AG09319 (cell line): Measurements from ENCODE around the gene MLLT3.

Experiments
- DNase-seq: peaks from one replicate; pipeline ENCODE4 v3.0.0-alpha.2; 2010; ENCODE audit warnings: low read depth; ENCODE audit errors: extremely low read depth
- TF ChIP-seq, protein P1 (sequence below): IDR thresholded peaks from 2 replicates; pipeline ENCODE4 v1.5.1; 2011; ENCODE audit warnings: low read depth, mild to moderate bottlenecking, inconsistent platforms, low read length, moderate library complexity

MLLT3 gene

DNA sequence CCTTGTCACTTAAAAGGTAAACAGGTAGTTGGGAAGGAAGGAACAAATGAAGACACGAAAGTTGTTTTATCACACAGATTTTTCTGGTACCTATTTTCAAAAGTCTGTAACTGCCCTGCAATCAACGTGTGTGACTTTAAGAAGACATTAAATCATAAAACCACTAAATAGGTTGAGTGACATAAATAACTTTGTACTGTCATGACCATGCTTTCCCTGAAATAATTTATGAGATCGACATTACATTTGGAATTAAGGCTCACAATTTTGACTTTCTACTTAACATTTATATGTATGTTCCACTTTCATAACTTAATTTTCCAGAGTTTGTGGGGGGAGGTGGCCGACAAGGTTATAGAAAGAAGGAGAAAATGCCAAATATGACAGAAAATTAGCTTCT lies 181.1 kb downstream of the MLLT3 start:
- TF ChIP-seq, protein P1, sequence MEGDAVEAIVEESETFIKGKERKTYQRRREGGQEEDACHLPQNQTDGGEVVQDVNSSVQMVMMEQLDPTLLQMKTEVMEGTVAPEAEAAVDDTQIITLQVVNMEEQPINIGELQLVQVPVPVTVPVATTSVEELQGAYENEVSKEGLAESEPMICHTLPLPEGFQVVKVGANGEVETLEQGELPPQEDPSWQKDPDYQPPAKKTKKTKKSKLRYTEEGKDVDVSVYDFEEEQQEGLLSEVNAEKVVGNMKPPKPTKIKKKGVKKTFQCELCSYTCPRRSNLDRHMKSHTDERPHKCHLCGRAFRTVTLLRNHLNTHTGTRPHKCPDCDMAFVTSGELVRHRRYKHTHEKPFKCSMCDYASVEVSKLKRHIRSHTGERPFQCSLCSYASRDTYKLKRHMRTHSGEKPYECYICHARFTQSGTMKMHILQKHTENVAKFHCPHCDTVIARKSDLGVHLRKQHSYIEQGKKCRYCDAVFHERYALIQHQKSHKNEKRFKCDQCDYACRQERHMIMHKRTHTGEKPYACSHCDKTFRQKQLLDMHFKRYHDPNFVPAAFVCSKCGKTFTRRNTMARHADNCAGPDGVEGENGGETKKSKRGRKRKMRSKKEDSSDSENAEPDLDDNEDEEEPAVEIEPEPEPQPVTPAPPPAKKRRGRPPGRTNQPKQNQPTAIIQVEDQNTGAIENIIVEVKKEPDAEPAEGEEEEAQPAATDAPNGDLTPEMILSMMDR = no peak
- no peak for DNase-seq

DNA sequence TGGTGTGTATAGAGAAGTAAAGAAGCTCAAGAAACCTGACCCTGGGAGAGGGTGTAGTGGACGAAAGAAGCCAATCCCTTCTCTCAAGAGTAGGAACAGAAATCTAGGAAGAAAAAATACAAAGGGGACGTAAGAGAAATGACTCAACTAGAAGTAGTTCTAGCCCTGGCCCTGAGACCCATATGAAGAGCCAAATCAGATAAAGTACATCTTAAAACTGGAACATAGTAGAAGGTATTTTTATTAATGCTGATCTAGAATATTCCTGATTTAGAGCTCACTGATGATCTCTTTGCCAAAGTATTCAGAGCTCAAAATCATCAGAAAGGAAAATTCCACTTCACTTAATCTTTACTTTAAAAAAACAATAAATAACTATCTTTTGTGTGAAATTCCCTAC lies 184.8 kb downstream of the MLLT3 start:
- TF ChIP-seq, protein P1 = no peak
- DNase-seq = no peak

DNA sequence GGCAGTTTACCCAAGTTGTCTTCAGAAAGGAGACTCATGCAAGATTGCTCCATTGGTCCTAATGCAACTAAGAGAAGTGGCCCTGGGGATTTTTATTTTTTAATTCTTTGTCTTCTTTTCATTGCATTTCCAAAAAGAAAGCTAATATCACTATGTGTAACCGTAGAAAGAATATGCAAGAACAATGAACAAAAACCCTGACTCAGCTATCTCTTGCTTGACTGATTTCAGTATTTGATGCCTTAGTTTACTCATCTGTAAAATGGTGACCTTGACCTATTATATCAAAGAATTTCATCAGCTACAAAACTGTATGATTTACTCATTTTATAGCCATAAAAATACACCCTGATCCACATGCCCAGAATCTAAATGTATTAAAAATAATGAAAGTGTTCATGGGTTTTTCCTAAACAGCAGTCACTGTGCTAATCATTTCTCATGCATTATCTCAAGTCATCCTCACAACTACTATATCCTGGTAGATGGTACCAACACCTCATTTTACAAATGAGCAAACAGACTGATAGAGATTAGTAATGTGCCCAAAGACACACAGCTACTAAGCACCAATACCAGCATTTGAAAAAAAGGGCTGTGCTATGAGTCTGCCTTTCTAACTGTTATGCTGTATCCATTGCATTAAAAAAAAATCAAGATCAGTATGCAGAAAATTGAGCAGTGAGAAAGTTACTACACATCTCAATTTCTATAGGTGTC lies 185.7 kb downstream of the MLLT3 start:
- TF ChIP-seq, protein P1 = no peak
- no peak for DNase-seq

DNA sequence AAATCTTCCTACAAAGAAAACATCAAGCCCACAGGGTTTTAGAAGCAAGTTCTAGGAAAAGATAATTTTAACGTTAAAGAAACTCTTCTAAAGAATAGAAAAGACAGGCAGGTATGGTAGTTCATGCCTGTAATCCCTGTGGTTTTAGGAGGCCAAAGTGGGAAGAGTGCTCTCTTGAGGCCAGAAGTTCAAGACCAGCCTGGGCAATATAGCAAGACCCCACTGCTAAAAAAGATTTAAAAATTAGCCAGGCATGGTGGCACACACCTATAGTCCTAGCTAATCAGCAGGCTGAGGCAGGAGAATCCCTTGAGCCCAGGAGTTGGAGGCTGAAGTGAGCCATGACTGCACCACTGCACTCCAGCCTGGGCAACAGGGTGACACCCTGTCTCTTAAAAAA lies 193.3 kb downstream of the MLLT3 start:
- DNase-seq = no peak
- TF ChIP-seq, protein P1 = no peak

DNA sequence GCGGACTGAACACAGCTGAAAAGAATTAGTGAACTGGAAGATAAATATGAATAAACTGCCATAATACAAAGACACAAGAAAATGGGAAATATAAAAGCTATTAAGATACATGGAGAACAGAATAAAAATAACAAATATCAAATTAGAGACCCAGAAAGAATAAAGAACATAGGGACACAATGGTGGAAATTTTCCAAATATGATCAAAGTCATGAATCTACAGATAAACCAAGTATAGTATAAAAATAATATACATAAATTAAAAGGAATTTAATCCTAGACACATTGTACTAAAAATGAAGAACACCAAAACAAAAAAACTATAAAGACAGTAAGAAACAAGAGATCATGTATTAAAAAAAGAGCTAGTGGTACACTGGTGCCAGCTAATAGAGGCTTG lies 194.9 kb downstream of the MLLT3 start:
- DNase-seq = no peak
- TF ChIP-seq, protein P1 = no peak

DNA sequence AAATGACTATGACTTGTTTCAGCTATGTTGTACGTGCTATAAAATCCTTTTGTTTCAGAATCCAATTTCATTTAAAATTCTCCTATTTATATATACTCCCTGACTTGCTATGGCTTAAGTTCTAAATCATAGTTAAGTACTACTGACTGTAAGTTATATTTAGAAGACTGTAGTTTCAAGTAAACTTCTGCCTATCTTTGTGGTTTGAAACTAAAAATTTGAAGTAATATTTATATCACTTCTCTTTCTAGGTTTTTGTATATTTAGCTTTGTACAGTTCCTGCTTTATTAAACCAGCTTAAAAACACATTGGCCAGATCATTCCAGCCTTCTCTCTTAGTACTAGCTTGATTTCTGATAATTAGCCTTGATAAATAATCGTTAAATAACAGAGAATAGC lies 196.3 kb downstream of the MLLT3 start:
- TF ChIP-seq, protein P1 = no peak
- DNase-seq = no peak

DNA sequence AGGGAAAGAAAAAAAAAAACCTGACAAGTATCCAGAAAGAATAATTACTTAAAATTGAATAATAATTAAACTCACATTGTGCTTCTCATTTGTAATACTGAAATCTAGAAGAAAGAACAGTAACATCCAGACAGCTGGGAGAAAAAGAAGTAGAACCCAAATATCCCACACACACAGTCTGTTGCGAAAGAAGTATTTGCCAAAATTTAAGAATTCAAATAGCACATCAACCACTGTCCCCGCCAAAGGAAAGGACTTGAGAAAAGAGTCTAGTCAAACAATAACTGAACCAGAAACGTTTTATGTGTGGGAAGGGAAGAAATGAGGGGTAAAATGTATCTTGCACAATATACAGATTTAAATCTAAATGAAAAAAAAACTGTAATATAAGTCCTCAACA lies 202.8 kb downstream of the MLLT3 start:
- DNase-seq = no peak
- TF ChIP-seq, protein P1 = no peak
